Activated CD8-positive, alpha-beta memory T cell treated with anti-CD3 and anti-CD28 coated beads, Interleukin-2, amount 50 U/mL, for 4 hours (primary cell): ENCODE data around the gene ARL6.
"Not testable (repeated sequence)": the region's sequence is repeated elsewhere in the genome, so short reads cannot be mapped to it uniquely, and the experiment has no call there.

Source experiments
- DNase-seq: peaks from one replicate; pipeline ENCODE4 v3.0.0-alpha.2; 2020

Gene ARL6

DNA sequence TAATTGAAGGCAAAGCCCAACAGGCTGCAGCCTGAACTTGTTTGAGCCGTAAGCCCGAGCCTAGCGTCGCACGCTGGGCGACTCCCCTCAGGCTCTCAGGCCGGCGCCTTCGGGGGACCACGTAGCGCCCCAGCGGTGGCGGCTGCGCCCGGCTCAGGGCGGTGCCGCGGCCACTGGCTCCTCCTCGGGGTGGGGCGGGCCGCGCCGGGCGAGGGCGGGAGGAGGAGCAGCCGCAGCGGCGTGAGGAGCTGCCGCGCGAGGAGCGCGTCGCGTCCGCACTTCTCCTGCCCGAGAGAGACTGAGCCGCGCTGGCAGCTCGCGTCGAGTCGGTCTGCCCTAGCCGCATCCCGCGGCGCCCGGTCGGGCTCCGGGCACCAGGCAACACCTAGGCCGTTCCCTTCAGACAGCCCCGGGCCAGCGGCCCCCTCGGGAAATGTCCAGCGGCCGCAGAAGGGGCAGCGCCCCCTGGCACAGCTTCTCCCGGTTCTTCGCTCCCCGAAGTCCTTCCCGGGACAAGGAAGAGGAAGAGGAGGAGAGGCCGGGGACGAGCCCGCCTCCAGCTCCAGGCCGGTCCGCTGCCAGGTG, 57.3 kb downstream of the ARL6 start, which contains the start of gene CRYBG3:
Gene CRYBG3 (plus strand): TSS at position 238 of the 585 bp plus-strand sequence. CDS start 196 bp downstream, at position 434.
- DNase-seq, result peak; percentile 82

DNA sequence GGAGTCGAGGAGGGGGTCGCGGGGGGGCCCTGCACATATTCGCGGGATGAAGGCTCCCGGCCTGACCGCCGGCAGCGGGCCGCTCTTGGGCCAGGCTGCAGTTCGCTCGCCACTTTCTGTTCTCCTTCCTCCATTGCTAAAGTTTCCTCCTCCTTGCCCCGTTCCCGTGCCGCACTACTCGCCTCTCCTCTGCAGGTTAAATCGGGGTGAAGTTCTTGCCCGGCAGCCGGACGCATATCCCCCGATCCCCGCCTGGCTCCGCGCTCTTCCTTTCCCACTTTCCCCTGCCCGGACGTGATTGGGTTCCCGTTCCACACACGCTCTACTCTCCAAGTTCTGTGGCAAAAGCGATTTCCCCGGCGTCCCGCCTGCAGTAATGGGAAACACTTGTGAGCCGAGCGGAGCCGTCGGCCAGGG, 57.8 kb downstream of the ARL6 start:
- peak; percentile 24 for DNase-seq

DNA sequence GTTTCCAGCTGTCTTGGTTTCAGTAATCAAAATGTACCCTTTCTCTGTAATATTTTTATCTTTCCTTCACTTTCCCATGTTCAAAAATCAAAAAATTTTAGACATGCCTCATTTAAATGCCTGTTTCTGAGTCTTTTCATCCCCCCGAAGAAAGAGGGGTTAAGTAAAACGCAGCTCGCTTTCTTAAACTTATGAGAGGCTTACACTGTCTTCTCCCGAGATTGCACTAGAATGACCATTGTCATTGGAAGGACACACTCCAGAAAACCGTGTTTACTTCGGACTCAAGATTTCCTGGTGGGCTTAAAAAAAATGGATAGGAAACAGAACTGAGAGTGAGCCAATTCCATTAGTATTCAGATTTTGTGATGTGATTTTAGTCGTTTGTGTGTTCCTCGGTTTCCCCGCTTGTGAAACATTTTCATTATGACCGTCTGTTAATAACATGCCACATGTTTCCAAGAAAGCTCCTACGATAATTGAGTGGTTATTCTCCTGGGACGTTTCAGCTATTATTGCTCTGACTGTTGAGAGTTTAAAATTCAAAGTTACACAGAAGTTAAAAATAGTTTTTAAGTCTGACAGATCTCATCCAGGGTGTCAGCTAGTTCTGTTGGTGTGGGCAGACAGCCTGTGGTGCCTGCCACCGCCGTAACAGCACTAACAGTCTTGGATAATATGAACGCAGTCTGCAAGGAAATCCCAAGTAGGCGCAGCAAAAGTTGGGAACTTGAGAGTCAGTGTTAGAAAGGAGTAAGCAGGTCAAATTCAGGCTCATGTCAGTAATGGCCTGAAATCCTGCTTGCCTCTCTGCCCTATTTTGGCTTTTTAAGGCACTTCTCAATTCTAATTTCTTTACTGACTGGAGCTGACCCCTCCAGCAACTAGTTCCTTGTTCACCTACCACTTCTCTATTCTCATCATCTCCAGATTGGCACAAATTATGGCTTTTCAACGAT, 58.8 kb downstream of the ARL6 start:
- no peak for DNase-seq

DNA sequence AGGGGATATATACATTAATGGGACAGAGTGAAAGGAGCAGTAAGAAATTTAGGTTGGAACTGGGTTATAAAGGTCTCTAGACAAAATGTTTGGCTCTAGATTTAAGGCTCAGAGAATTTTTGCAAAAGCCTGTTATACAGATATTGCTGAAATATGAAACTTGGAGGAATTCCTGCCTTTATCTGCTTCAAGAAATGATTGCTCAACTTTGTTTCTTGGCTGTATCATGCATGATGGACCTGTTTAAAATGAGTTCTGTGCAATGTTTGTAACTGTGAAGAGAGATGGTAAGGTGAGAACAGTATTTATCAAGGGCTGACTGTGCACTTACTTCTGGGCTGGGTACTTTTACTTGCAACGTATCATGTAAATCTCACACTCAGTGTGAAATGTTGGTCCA, 60.5 kb downstream of the ARL6 start:
- DNase-seq, result no peak

DNA sequence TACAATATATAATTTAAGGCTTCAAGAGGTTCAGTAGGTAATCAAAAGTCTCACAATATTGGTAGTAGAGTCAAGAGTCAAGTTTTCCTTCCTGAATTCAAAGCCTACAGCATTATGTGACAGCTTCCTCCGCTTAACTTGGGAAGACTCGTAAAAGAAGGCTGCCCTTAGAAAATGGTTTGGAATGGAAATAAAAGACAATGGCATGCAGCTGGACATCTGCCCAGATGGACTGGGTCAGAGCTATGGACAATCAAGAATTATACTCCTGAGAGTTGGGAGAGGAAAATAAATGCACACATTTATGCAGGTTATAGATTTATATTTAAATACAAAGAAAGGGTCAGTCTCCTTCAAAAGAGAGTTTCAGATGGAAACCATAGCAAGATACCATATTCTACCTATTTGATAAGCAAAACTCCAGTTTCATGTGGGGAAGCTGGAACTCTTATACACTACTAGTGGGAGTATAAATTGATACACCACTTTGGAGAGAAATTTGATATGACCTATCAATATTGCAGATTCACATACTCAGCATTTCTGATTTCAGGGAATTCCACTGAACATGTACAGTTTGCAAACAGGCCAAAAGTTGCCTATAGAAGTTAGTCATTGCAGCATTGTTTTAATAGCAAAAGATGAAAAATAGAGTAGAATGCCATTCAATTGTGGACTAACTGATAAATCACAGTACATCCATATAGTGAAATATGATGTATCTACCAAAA, 63.3 kb downstream of the ARL6 start:
- no peak for DNase-seq

DNA sequence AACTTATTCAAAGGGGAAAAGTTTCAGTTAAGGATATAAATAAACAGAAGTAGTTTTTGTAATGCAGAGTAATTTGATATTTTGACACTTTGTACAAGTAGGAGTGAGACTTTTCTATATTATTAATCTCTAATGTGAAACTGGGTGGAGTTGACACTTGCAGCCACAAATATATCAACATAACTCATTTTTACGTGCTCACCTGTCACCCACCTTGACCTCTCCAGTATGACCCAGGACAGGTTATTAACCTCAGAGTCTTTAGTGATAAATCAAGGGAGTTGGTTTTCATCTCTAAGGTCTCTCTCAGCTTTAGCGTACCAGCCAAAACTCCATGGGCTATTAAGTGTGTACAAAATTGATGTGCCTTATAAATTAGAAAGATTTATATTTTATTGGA, 64.6 kb downstream of the ARL6 start:
- DNase-seq, result no peak

DNA sequence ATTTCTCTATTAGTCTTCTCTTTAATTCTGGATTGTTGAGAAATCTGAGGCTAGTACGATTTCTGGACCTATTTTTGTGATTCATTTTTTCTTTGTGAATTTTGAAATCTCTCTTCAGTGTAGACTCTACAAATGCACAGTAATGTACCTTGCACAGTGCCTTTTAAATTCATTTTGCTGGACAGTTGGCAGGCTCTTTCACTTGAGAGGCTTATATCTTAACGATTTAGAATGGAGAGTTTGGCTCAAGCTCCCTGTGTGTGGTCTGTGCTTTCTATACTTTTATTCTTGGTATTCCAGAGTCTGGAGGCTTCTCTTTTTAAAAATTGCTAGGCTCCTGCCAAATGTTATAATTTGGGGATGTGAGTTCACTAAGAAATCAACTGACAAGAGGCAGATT, 66.1 kb downstream of the ARL6 start:
- DNase-seq, result no peak

DNA sequence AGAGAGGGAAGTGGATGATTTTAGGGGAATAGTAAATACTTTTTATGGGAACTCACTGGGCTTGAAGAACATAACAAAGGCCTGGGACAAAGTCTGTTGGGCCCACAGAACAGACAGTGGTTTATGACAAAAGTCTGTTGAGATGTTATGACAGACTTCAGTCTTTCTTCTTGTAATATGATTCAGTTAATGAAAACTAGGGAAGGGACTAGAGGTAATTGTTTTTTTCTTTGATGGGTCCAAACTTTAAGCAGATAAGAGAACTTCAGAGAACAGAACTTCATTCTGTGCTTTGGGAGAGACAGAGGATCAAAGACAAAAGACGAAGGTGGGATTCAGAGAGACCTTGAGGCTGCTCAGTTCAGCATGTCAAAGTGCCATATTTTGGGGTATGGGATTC, 66.6 kb downstream of the ARL6 start:
- DNase-seq, result no peak

DNA sequence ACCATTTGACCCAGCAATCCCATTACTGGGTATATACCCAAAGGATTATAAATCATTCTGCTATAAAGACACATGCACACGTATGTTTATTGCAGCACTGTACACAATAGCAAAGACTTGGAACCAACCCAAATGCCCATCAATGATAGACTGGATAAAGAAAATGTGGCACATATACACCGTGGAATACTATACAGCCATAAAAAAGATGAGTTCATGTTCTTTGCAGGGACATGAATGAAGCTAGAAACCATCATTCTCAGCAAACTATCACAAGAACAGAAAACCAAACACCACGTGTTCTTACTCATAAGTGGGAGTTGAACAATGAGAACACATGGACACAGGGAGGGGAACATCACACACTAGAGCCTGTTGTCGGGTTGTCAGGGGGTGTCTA, 68.6 kb downstream of the ARL6 start:
- not testable (repeated sequence) for DNase-seq

DNA sequence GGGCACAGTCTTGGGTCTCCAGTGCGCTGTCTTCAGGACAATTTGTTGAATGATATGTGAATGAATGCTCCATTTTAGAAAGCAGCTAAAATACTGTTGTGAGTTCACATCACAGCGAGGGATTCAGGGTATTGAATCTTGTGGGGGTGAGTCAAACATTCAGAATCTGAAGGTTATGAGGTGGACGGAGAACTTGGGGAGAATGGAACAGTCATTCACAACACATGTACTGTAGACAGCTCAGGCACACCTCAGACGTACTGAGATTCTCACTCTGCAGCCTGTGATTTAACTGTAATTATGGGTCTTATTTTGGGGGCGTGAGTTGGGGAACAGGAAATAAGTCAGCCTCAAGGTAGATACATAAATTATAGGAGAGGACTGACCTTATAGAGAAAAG, 71.2 kb downstream of the ARL6 start:
- no peak for DNase-seq

DNA sequence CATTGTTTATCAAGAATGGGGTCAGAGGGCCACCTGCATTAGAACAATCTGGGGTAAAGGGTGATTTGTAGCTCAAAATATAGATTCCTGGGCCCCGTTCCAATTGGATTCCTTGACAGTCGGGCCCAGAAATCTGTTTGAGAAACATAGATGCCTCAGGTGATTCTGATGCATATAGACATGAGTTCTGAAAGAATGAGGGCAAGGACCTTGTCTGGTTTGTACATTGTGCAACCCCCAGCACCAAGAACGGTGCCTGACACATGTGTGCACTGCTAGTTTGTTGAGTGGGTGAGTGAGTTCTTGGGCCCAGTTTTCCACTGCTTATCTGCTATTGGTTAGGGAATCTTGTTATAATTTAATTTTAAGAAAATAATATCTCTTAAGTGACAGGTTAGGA, 73.8 kb downstream of the ARL6 start:
- DNase-seq, result no peak

DNA sequence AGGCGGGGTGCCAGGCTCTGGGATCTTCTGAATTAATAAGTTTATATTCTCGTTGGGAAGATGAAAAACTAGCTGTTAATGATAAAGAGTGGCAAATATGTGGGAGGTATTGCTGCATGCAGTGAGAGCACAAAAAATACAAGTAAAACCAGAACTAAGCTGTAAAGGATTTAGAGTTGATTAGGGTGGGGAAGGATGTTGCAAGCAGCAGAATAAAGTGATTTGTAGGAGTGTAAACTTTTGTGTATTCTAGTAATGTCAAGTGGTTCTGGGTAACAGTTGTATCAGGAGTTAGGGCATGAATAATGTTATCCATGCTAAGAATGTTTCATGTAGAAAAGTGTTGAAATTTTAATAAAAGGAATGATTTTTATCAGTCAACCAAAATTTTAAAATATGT, 75.4 kb downstream of the ARL6 start:
- no peak for DNase-seq

DNA sequence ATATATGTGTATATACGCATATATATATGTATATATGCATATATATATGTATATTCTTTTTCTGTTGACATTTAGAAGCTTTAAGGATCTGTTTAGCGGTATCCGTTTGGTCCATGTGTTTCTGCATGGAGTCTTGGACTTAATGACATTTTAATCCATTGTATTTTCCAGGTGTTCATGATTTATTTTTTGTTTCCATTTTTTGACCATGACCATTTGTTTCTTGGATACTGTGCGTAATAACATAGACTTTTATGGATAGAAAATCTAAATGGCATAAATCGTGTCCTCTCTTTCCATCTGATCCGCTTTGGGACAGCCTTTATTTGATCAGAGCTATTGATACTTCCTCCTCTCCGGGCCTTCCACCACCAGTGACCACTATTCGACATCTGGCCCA, 76.7 kb downstream of the ARL6 start:
- no peak for DNase-seq

DNA sequence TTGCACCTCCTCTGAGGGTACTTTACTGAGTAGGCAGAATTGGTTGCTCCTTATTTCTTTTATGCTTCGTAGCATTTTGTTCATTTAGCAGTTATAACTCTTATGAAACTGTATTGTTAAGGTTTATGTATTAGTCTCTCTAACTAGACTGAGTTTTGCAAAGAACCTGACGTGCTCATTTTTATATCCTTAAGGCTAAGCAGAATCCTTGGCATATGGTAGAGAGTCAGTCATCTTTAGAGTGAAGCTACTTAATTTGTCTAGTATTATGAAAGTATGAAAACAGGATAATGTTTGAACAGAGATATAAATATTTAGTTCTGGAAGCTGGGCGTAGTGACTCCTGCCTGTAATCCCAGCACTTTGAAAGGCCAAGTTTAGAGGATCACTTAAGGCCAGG, 77.4 kb downstream of the ARL6 start:
- DNase-seq, result no peak

DNA sequence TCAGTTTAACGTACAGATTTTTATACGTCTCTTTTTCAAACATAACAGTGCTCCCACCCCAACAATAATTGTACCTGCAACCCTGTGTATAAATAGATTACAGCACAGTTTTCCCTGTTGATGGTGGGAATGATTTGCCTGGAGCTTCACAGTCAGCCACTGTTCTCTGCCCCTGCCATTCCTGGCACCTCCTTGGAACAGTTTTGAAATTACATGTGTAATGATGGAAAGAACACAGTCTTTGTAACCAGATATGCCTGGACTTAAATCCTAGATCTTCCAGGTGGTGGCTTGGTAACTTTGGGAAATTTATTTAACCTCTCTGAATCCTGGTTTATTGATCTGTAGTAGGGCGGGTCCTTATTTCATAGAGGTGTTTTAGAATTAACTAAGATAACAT, 84.2 kb downstream of the ARL6 start:
- DNase-seq, result no peak
